ENCODE results near the gene ANKRD12.

Gene ANKRD12

GRCh38 chr18:9211955-9212354 lies 75.4 kb downstream of the ANKRD12 start:
- H3K4me3 ChIP-seq (replicated peaks; ENCODE audit: low read depth, low read length) = no peak overlapping the region
- no peak for DNase-seq (ENCODE audit: extremely low read depth, insufficient read length)
- no peak for TF ChIP-seq CTCF (IDR thresholded peaks at IDR 0.05; ENCODE audit: insufficient read depth, low read length, poor library complexity, severe bottlenecking)
- no peaks in the 10 kb centered on the region for H3K27me3 ChIP-seq (replicated peaks; ENCODE audit: control insufficient read depth, insufficient read depth, low read length)
- H3K36me3 ChIP-seq (ENCODE audit: control insufficient read depth, insufficient read depth, low read length) = peaks cover 2% of the 10 kb centered on the region

GRCh38 chr18:9215221-9215933 lies 78.8 kb downstream of the ANKRD12 start:
- no peak for DNase-seq (ENCODE audit: extremely low read depth, insufficient read length)
- Histone ChIP-seq H3K4me3 (replicated peaks; ENCODE audit: low read depth, low read length) (no peak overlapping the region), H3K27me3 (replicated peaks; ENCODE audit: control insufficient read depth, insufficient read depth, low read length) (no peaks in the 10 kb centered on the region), H3K36me3 (ENCODE audit: control insufficient read depth, insufficient read depth, low read length) (peaks cover 2% of the 10 kb centered on the region)
- TF ChIP-seq CTCF (IDR thresholded peaks at IDR 0.05; ENCODE audit: insufficient read depth, low read length, poor library complexity, severe bottlenecking) = no peak

- no peak overlapping the region for H3K4me3 ChIP-seq (replicated peaks; ENCODE audit: low read depth, low read length)
- no peak for DNase-seq (ENCODE audit: extremely low read depth, insufficient read length)
- H3K27me3 ChIP-seq (replicated peaks; ENCODE audit: control insufficient read depth, insufficient read depth, low read length) = no peaks in the 10 kb centered on the region
- peaks cover 2% of the 10 kb centered on the region for H3K36me3 ChIP-seq (ENCODE audit: control insufficient read depth, insufficient read depth, low read length)
- no peak for TF ChIP-seq CTCF (IDR thresholded peaks at IDR 0.05; ENCODE audit: insufficient read depth, low read length, poor library complexity, severe bottlenecking)
Measured at GRCh38 chr18:9216459-9216858, 79.9 kb downstream of the ANKRD12 start.

- no peak for DNase-seq (ENCODE audit: extremely low read depth, insufficient read length)
- H3K36me3 ChIP-seq (ENCODE audit: control insufficient read depth, insufficient read depth, low read length) = peaks cover 4% of the 10 kb centered on the region
Measured at GRCh38 chr18:9217743-9218451, 81.3 kb downstream of the ANKRD12 start.

DNA sequence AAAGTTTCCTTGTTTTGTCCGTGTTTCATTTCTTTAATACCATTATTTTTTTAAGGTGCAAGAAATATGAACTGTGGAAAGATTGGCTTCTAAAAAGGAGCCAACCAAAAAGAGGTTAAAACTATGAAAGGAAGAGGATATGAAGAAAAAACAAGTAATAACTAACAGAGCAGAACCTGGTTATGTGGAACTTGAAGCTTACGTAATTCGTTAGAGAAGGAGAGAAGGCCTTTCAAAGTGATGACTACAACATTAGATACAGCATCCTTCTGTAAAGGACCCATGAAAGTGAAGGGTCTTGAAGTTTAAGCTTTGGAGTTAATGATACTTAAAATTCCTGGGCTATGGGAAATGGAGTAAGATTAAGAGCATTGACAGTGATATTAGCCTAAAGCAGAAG lies 84.5 kb downstream of the ANKRD12 start:
- no peak overlapping the region for H3K4me3 ChIP-seq (replicated peaks; ENCODE audit: low read depth, low read length)
- TF ChIP-seq CTCF (IDR thresholded peaks at IDR 0.05; ENCODE audit: insufficient read depth, low read length, poor library complexity, severe bottlenecking) = no peak
- no peak for DNase-seq (ENCODE audit: extremely low read depth, insufficient read length)
- H3K27me3 ChIP-seq (replicated peaks; ENCODE audit: control insufficient read depth, insufficient read depth, low read length) = no peaks in the 10 kb centered on the region
- peaks cover 3% of the 10 kb centered on the region for H3K36me3 ChIP-seq (ENCODE audit: control insufficient read depth, insufficient read depth, low read length)

More at GRCh38 chr18:9217743-9218451, 81.3 kb downstream of the ANKRD12 start:
- Histone ChIP-seq H3K27me3 (replicated peaks; ENCODE audit: control insufficient read depth, insufficient read depth, low read length) (no peaks in the 10 kb centered on the region), H3K4me3 (replicated peaks; ENCODE audit: low read depth, low read length) (no peak overlapping the region)
- no peak for TF ChIP-seq CTCF (IDR thresholded peaks at IDR 0.05; ENCODE audit: insufficient read depth, low read length, poor library complexity, severe bottlenecking)
